Right lung (tissue), 10 donors: ENCODE results near the gene C16orf89. TPM values are rescaled to one million over a fixed set of nuclear protein-coding genes. Genes with fewer than 3 reads are reported as not detected.
"Not testable (repeated sequence)": the region's sequence is repeated elsewhere in the genome, so short reads cannot be mapped to it uniquely, and the experiment has no call there.

Source experiments
- DNase-seq, 2 donors: peaks; one replicate each; pipeline ENCODE4 v3.0.0-alpha.2; 2013
- long read RNA-seq, 8 donors: transcript quantifications; one replicate each; lab custom pipeline, GENCODE V29; 2026
- polyA plus RNA-seq, 5 donors: library from polyadenylated mRNA; unstranded; fragments of 120-200 nt; gene quantifications; one replicate each; pipeline versions ENCODE4 v1.2.1 to v1.2.3, GENCODE V29; 2013; ENCODE audit warnings: inconsistent platforms in 1 of 5, low replicate concordance in 1 of 5; ENCODE audit not compliant: insufficient read length in 5 of 5, insufficient read depth in 1 of 5

Gene C16orf89, protein sequence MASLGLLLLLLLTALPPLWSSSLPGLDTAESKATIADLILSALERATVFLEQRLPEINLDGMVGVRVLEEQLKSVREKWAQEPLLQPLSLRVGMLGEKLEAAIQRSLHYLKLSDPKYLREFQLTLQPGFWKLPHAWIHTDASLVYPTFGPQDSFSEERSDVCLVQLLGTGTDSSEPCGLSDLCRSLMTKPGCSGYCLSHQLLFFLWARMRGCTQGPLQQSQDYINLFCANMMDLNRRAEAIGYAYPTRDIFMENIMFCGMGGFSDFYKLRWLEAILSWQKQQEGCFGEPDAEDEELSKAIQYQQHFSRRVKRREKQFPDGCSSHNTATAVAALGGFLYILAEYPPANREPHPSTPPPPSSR
- polyA plus RNA-seq = 100 to 1,000 TPM in 4 of 5 donors, 10 to 100 TPM in 1; 90.4 to 156 (median 146) TPM
- long read RNA-seq, donor 1, transcript C16orf89-201 (8 exons, 1,872 nt) = minor isoform, 5 of 133 reads
- long read RNA-seq, donor 1, transcript C16orf89-204 (3 exons, 576 nt) = minor isoform, 20 of 133 reads
- long read RNA-seq, donor 1, transcript C16orf89-202 (8 exons, 1,444 nt) = major isoform, 69 of 133 reads
- long read RNA-seq, donor 1, transcript C16orf89-205 (3 exons, 582 nt) = minor isoform, 5 of 133 reads
- long read RNA-seq, donor 1, partial matches to known transcripts = 33 of 133 reads
- long read RNA-seq, donor 1, other reads (novel, unspliced or antisense) = 0 of 133 reads
- long read RNA-seq, donor 2, transcript C16orf89-202 (8 exons, 1,444 nt) = major isoform, 14 of 23 reads
- long read RNA-seq, donor 2, partial matches to known transcripts = 6 of 23 reads
- long read RNA-seq, donor 2, other reads (novel, unspliced or antisense) = 0 of 23 reads
- long read RNA-seq, donor 3, transcript C16orf89-204 (3 exons, 576 nt) = minor isoform, 17 of 112 reads
- long read RNA-seq, donor 3, transcript C16orf89-202 (8 exons, 1,444 nt) = major isoform, 58 of 112 reads
- long read RNA-seq, donor 3, partial matches to known transcripts = 34 of 112 reads
- long read RNA-seq, donor 3, other reads (novel, unspliced or antisense) = 0 of 112 reads
- long read RNA-seq, donor 4, transcript C16orf89-204 (3 exons, 576 nt) = minor isoform, 13 of 52 reads
- long read RNA-seq, donor 4, transcript C16orf89-205 (3 exons, 582 nt) = minor isoform, 5 of 52 reads
- long read RNA-seq, donor 4, transcript C16orf89-202 (8 exons, 1,444 nt) = major isoform, 27 of 52 reads
- long read RNA-seq, donor 4, partial matches to known transcripts = 7 of 52 reads
- long read RNA-seq, donor 4, other reads (novel, unspliced or antisense) = 0 of 52 reads
- long read RNA-seq, donor 5, transcript C16orf89-202 (8 exons, 1,444 nt) = major isoform, 41 of 94 reads
- long read RNA-seq, donor 5, transcript C16orf89-201 (8 exons, 1,872 nt) = minor isoform, 8 of 94 reads
- long read RNA-seq, donor 5, partial matches to known transcripts = 33 of 94 reads
- long read RNA-seq, donor 5, other reads (novel, unspliced or antisense) = 7 of 94 reads
- long read RNA-seq, donor 6, transcript C16orf89-202 (8 exons, 1,444 nt) = major isoform, 54 of 95 reads
- long read RNA-seq, donor 6, transcript C16orf89-201 (8 exons, 1,872 nt) = minor isoform, 6 of 95 reads
- long read RNA-seq, donor 6, transcript C16orf89-204 (3 exons, 576 nt) = minor isoform, 12 of 95 reads
- long read RNA-seq, donor 6, partial matches to known transcripts = 18 of 95 reads
- long read RNA-seq, donor 6, other reads (novel, unspliced or antisense) = 0 of 95 reads
- long read RNA-seq, donor 7, transcript C16orf89-204 (3 exons, 576 nt) = minor isoform, 13 of 120 reads
- long read RNA-seq, donor 7, transcript C16orf89-201 (8 exons, 1,872 nt) = minor isoform, 5 of 120 reads
- long read RNA-seq, donor 7, transcript C16orf89-202 (8 exons, 1,444 nt) = major isoform, 44 of 120 reads
- long read RNA-seq, donor 7, partial matches to known transcripts = 43 of 120 reads
- long read RNA-seq, donor 7, other reads (novel, unspliced or antisense) = 12 of 120 reads
- long read RNA-seq, donor 8, transcript C16orf89-202 (8 exons, 1,444 nt) = major isoform, 8 of 13 reads
- long read RNA-seq, donor 8, partial matches to known transcripts = 0 of 13 reads
- long read RNA-seq, donor 8, other reads (novel, unspliced or antisense) = 0 of 13 reads

DNA sequence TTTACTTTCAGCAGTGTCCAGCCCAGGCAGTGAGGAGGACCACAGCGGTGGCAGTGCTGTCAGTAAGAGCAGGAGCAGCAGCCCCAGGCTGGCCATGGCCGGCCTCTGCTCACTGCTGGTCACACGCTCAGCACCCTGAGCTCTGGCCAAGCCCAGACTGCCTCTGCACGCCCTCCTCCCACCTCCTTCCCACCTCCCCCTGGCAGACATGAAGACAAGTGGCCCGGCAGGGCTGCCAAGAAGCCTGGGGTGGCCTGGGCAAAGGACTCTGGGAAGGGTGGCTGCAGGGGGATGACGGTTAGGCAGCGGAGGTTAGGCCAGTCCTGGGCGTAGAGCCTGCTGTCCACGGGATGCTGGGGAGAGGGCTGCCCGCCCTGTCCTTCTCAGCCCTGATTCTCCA lies at the start of gene C16orf89:
TSS of gene C16orf89 (minus strand) at position 144 of the 400 bp plus-strand sequence. CDS start at position 96, 48 bp downstream.
- peak; percentile 23 to 45 for DNase-seq

DNA sequence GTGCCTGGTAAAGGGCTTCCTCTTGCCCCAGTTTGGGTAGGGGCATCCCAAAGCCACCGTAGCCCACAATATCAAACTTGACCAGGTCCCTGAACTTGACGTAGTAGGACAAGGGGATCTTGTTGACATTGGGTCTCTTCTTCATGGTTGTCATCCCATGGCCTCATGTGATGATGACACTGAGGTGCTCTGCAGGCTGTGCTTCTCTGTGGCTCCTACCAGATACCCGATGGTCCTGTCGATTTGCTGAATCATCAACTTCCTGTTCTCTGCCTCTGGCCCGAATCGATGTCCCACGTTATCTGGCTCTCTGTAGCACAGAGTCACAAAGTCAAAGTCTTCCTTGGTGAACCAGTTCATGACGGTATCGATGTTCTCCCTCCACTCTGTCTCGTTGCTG lies 45.2 kb upstream of the C16orf89 start:
- not testable (repeated sequence) for DNase-seq

- no peak for DNase-seq
Measured at GRCh38 chr16:5108505-5109158, 42.9 kb upstream of the C16orf89 start.

- not testable (repeated sequence) for DNase-seq
Measured at GRCh38 chr16:5105039-5105438, 39.3 kb upstream of the C16orf89 start.

GRCh38 chr16:5103296-5104032 lies 37.7 kb upstream of the C16orf89 start:
- DNase-seq = not testable (repeated sequence)

DNA sequence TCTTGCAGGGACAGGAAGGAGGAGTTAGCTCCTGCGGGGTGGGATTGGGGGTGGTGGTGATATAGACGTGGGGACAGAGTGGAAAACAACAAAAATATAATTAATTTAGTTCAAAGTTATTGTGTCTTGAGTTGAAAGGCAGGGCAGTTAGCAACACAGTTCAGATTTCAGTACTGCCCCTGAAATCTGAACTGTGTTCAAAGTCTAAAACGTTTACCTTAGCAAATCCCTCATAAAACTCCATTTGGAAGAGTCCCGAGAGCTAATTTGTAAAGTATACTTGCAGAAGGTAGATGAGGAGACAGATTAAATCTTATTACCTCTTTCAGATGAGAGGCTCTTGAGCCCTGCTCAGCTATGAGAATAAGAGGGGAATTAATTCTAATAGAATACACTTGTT lies 33.4 kb upstream of the C16orf89 start:
- not testable (repeated sequence) for DNase-seq

GRCh38 chr16:5098221-5099159 lies 32.7 kb upstream of the C16orf89 start:
- DNase-seq = peak; percentile 73 to 80

GRCh38 chr16:5097470-5098220 lies 31.9 kb upstream of the C16orf89 start, which contains the start of gene EEF2KMT:
EEF2KMT (minus strand) TSS chr16:5097795; CDS start chr16:5097739, 56 bp downstream.
- peak; percentile 98 for DNase-seq

DNA sequence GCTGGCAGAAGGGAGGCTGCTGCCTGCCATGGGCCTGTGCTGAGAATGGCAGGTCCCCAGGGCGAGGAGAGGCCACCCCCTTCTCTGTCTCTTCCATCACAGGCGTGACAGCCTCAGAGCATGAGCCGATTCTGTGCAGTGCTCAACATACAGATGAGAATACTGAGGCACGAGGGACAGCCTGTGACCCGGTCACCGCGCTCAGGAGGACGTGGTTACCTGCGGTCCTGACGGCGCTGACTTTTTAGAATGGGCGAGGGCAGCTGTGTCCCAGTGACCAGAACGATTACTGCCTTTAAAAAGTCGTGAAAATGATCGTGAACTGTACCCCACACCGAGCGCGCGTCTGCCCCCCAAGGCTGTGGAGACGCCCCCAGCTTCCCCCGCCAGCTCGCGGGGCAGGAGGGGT lies 31.3 kb upstream of the C16orf89 start:
- peak in 1 of 2 donors; percentile 9 for DNase-seq

DNA sequence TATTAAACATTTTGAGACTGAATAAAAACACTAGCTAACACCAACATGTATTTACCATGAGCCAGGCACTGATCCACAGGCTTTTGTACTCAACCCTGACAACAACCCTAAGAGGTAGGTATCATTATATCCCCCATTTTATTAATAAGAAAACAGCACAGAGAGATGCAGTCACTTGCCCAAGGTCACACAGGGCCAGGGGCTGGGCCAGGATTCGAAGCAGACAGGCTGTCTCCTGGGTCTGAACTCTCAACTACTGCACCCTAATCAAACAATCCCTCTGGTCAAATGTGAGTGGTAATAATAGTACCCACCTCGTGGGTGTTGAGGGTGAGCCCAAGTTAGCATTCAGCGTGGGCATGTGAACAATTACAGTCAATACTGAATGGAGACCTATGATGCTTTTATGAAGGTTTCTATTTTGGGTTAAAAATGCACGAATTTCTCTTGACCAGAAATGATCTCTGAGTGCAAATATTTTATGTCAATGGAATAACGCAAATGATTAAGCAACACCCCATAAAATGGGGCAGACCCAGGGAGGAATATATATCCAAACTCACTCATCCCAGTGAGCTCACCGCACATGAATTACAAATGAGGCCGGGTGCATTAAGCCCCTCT lies 30.8 kb upstream of the C16orf89 start:
- DNase-seq = not testable (repeated sequence)

DNA sequence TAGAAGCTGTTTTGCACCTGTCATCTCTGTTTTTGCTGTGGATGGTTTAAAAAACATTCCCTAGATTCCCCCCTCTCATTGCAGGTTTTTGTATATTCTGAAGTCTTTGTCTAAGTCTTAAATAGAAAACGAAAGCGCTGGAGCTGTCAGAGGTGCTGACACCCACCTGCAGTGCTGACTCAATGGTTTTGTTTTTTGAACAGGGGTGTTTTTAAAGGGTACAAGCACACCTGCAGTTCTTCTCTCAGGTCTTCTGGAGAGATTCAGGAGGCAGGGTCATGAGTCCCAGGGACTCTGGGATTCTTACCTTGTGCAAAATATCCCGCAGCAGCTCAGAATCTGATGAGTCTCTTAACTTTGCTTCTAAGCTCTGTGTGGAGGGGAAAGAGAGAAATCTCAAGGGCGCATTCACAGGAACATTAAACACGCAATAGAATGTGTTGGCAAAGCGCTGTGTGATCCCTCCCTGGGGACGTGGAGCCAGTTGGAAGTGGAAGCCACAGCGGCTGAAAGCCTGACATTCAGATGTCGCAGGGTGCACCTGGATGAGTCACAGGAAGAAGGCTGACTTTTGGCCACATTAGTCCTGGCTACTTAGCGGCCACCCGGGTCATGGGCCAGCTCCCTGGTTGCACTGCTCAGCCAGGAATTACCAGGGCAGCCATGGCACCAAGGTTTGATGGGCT lies 29.5 kb upstream of the C16orf89 start:
- DNase-seq = not testable (repeated sequence)

DNA sequence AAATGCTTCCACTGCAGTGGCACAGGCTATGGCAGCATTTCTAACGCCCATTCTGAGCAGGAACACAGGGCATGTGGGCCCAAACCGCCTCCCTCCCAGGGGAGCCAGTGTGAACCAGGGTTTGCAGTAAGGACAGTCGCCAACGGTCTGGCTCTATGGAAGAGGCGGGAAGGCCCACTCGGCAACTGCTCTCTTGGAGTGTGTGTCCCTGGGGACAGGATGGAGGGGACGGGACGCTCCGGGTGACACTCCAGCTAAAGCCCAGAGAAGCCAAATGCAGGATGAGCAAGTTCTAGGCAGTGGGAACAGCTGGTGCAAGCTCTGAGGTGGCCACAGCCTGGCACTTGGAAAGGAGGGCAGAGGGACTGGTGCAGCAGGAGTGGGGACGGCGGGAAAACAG lies 28.0 kb upstream of the C16orf89 start:
- DNase-seq = not testable (repeated sequence)

DNA sequence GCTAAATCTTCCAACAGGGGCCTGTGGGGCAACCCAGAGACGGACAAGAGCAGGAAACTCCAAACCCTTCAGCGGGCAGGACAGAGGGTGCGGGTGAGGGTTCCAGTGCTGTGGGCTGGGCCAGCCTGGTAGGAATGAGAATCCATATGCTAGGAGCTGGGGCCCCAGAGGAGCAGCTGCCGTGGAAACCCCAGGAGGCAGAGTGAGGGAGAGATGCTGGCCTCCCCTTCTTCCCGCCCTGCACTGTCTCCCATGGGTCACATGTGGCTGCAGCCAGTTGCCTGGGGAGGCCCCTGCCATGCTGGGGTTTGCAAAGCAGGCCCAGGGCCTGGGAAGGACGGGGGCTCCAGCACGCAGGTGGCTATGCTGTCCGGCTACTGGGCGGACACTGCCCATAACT lies 27.3 kb upstream of the C16orf89 start:
- not testable (repeated sequence) for DNase-seq

DNA sequence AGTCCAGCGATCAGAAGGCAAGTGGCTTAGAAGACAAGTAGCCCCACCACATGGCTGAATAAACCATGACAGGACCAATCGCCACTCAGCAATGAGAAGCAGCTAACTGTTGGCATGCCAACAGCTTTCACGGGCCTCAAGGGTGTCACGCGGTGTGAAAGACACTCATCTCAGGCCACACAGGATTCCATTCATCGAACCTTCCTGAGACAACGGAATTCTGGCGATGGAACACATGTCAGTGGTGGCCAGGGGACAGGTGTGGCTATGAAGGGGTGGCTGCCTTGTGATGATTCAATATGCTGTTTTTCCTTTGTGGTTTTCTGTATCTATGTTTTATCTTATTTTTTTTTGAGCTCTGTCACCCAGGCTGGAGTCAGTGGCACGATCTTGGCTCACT lies 24.8 kb upstream of the C16orf89 start:
- DNase-seq = not testable (repeated sequence)

DNA sequence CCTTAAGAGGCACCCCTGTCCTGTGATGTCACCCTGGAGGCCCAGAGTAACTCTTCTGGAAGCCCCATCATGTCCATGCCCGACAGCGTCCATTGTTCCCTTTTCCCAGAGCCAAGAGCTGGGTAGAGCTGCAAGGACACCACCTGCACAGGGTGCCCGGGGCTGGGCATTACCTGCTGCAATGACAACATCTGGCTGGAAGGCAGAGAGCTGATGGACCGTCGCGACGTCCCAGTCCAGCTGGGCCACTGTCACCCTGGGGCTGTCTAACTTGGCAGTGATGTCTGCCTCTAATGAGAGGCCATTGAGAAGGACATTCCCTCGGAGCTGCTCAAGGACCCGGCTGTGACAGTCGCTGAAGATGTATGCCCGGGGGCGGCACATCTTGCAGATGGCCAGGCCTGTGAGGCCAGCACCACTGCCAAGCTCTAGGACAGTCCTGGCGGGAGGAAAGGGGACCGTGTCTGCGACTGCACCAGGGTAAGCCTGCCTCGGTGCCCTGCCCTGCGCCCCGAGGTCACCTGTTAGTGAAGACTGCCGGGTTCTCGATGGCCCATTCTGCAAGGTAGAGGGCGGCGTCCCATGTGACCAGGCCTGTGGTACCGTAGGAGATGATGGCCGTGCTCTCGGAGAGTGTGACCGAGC lies 24.3 kb upstream of the C16orf89 start:
- DNase-seq = not testable (repeated sequence)
